Cardiac muscle cell (in vitro differentiated cells and primary cell): ENCODE measurements around the gene CFAP73. TPM values are rescaled to one million over a fixed set of nuclear protein-coding genes. Genes with fewer than 3 reads are reported as not detected.

ENCODE experiments used
- DNase-seq, 2 donors: peaks; one replicate each; pipeline versions ENCODE4 v3.0.0 to v3.0.0-alpha.2; 2010 to 2017; ENCODE audit warnings: low read depth in 1 of 2, low spot score in 1 of 2
- H3K27ac ChIP-seq: fragments of 200-600 bp; sonication (generic); 2 replicates; pipeline ENCODE4 v1.5.1; 2016
- H3K27me3 ChIP-seq: fragments of 200-600 bp; sonication (generic); 2 replicates; pipeline ENCODE4 v1.6.0; 2016; ENCODE audit warnings: control low read depth
- H3K36me3 ChIP-seq: fragments of 200-600 bp; sonication (generic); 2 replicates; pipeline ENCODE4 v1.5.1; 2016; ENCODE audit warnings: control low read depth
- H3K4me1 ChIP-seq: fragments of 200-600 bp; sonication (generic); 2 replicates; pipeline ENCODE4 v1.8.1; 2017; ENCODE audit warnings: low read depth, mild to moderate bottlenecking, mixed run types
- H3K4me3 ChIP-seq: fragments of 200-600 bp; sonication (generic); 2 replicates; pipeline ENCODE4 v1.5.1; 2016; ENCODE audit warnings: mild to moderate bottlenecking
- H3K9me3 ChIP-seq: fragments of 200-600 bp; sonication (generic); 2 replicates; pipeline ENCODE4 v1.5.1; 2017; ENCODE audit warnings: low read depth, mild to moderate bottlenecking, control low read depth
- CTCF ChIP-seq: IDR thresholded peaks from 2 replicates; pipeline ENCODE4 v1.5.1; 2012; ENCODE audit warnings: low read depth, mild to moderate bottlenecking, low read length
- polyA plus RNA-seq: library from polyadenylated mRNA; unstranded; fragments of >200 nt; fragmentation: Nextera tagmentation; extraction: Ambion mirVana; gene quantifications from 2 replicates; pipeline ENCODE4 v1.2.1, GENCODE V29; 2016
- total RNA-seq: library from RNA; depleted of rRNA; stranded (reverse); fragments of >200 nt; gene quantifications from 2 replicates; pipeline ENCODE4 v1.2.3, GENCODE V29; 2016

The CFAP73 gene
- total and polyA plus RNA-seq, 2 experiments from 2014 or later, result not detected

- Histone ChIP-seq H3K4me3 (no peak overlapping the region), H3K36me3 (no peaks in the 10 kb centered on the region), H3K27me3 (no peaks in the 10 kb centered on the region), H3K27ac (no peak overlapping the region), H3K9me3 (no peaks in the 10 kb centered on the region), H3K4me1 (no peaks in the 10 kb centered on the region)
- no peak for DNase-seq
- TF ChIP-seq CTCF, result no peak
Observed at GRCh38 chr12:113127791-113128199, 21.7 kb upstream of the CFAP73 start.

GRCh38 chr12:113128802-113129663, 20.5 kb upstream of the CFAP73 start:
- Histone ChIP-seq H3K36me3 (no peaks in the 10 kb centered on the region), H3K27me3 (no peaks in the 10 kb centered on the region), H3K9me3 (no peaks in the 10 kb centered on the region), H3K4me1 (no peaks in the 10 kb centered on the region), H3K27ac (no peak overlapping the region), H3K4me3 (no peak overlapping the region)
- no peak for TF ChIP-seq CTCF
- DNase-seq, result no peak

GRCh38 chr12:113129664-113130456, 19.7 kb upstream of the CFAP73 start:
- H3K9me3 ChIP-seq, result no peaks in the 10 kb centered on the region
- no peaks in the 10 kb centered on the region for H3K4me1 ChIP-seq
- DNase-seq, result no peak
- H3K27me3 ChIP-seq, result peaks cover 8% of the 10 kb centered on the region
- no peak for TF ChIP-seq CTCF
- no peak overlapping the region for H3K27ac ChIP-seq
- no peaks in the 10 kb centered on the region for H3K36me3 ChIP-seq
- no peak overlapping the region for H3K4me3 ChIP-seq

GRCh38 chr12:113130457-113131135, 18.9 kb upstream of the CFAP73 start:
- Histone ChIP-seq H3K4me1 (no peaks in the 10 kb centered on the region), H3K27me3 (peaks cover 15% of the 10 kb centered on the region), H3K4me3 (no peak overlapping the region), H3K36me3 (no peaks in the 10 kb centered on the region), H3K27ac (no peak overlapping the region), H3K9me3 (no peaks in the 10 kb centered on the region)
- TF ChIP-seq CTCF, result peak; percentile 21
- DNase-seq, result no peak

GRCh38 chr12:113131556-113131955, 18.0 kb upstream of the CFAP73 start:
- Histone ChIP-seq H3K4me1 (no peaks in the 10 kb centered on the region), H3K27ac (no peak overlapping the region), H3K27me3 (peaks cover 22% of the 10 kb centered on the region), H3K36me3 (no peaks in the 10 kb centered on the region), H3K9me3 (no peaks in the 10 kb centered on the region), H3K4me3 (no peak overlapping the region)
- no peak for DNase-seq
- no peak for TF ChIP-seq CTCF
